OCI-LY1 (cell line): ENCODE measurements around the gene ATP11C.

ENCODE experiments used
- H2AFZ ChIP-seq: fragments of 200-600 bp; sonication (generic), shearing (Covaris generic); 2 replicates; pipeline ENCODE4 v1.6.0; 2014; ENCODE audit warnings: antibody characterized with exemption, mild to moderate bottlenecking, low read length
- H3F3A ChIP-seq: fragments of 200-600 bp; sonication (generic), shearing (Covaris generic); 2 replicates; pipeline ENCODE4 v1.6.0; 2014; ENCODE audit warnings: mild to moderate bottlenecking, antibody characterized with exemption, low read length, moderate library complexity; ENCODE audit not compliant: insufficient read depth
- H3K27ac ChIP-seq: fragments of 200-600 bp; sonication (generic); 2 replicates; pipeline ENCODE4 v1.5.1; 2014; ENCODE audit warnings: low read length, mixed run types, mild to moderate bottlenecking, low read depth; ENCODE audit not compliant: poor library complexity, severe bottlenecking
- H3K27me3 ChIP-seq: fragments of 200-600 bp; sonication (generic); 2 replicates; pipeline ENCODE4 v1.6.0; 2014; ENCODE audit warnings: antibody characterized with exemption, mild to moderate bottlenecking, low read length, moderate library complexity; ENCODE audit not compliant: insufficient read depth
- H3K36me3 ChIP-seq: fragments of 200-600 bp; sonication (generic); 2 replicates; pipeline ENCODE4 v1.6.1; 2014; ENCODE audit warnings: mild to moderate bottlenecking, antibody characterized with exemption, low read length, moderate library complexity, mixed read lengths; ENCODE audit not compliant: insufficient read depth
- H3K4me1 ChIP-seq: fragments of 200-600 bp; sonication (generic); 2 replicates; pipeline ENCODE4 v1.5.1; 2014; ENCODE audit warnings: mild to moderate bottlenecking, low read length, moderate library complexity; ENCODE audit not compliant: insufficient read depth, severe bottlenecking
- H3K4me2 ChIP-seq: fragments of 200-600 bp; sonication (generic), shearing (Covaris generic); 2 replicates; pipeline ENCODE4 v1.6.1; 2014; ENCODE audit warnings: low read length
- H3K4me3 ChIP-seq: fragments of 200-600 bp; sonication (generic); 2 replicates; pipeline ENCODE4 v1.5.1; 2014; ENCODE audit warnings: low read length, low read depth, mild to moderate bottlenecking, mixed read lengths; ENCODE audit not compliant: poor library complexity, severe bottlenecking
- H3K79me2 ChIP-seq: fragments of 200-600 bp; shearing (Covaris generic); 2 replicates; pipeline ENCODE4 v1.6.1; 2016; ENCODE audit warnings: mixed run types, low read length, mixed read lengths; ENCODE audit not compliant: insufficient read depth
- H3K9ac ChIP-seq: fragments of 200-600 bp; sonication (generic), shearing (Covaris generic); 2 replicates; pipeline ENCODE4 v1.6.1; 2014; ENCODE audit warnings: mild to moderate bottlenecking, low read length, mixed read lengths
- H3K9me2 ChIP-seq: fragments of 200-600 bp; sonication (generic), shearing (Covaris generic); 2 replicates; pipeline ENCODE4 v1.6.1; 2014; ENCODE audit warnings: low read depth, mild to moderate bottlenecking, low read length, mixed read lengths
- H3K9me3 ChIP-seq: fragments of 200-600 bp; shearing (Covaris generic); 2 replicates; pipeline ENCODE4 v1.6.1; 2014; ENCODE audit warnings: low read length, mixed read lengths
- H4K20me1 ChIP-seq: fragments of 200-600 bp; sonication (generic), shearing (Covaris generic); 2 replicates; pipeline ENCODE4 v1.6.0; 2016; ENCODE audit warnings: mild to moderate bottlenecking, low read length; ENCODE audit not compliant: insufficient read depth
- CTCF ChIP-seq: fragments of 200-600 bp; sonication (generic), shearing (Covaris generic); IDR thresholded peaks from 2 replicates; pipeline ENCODE4 v1.5.1; 2017; ENCODE audit warnings: mild to moderate bottlenecking, antibody characterized with exemption, low read length, moderate library complexity, mixed read lengths
- EZH2 ChIP-seq: fragments of 200-600 bp; sonication (generic), shearing (Covaris generic); IDR thresholded peaks from 2 replicates; pipeline ENCODE4 v1.8.0; 2017; ENCODE audit warnings: borderline replicate concordance, mixed run types, mild to moderate bottlenecking, antibody characterized with exemption, low read length, moderate library complexity, mixed read lengths

The ATP11C gene

GRCh38 chrX:139883984-139884383 lies 48.9 kb downstream of the ATP11C start:
- Histone ChIP-seq H3F3A (no peaks in the 10 kb centered on the region), H3K4me2 (no peak overlapping the region), H3K9ac (no peak overlapping the region), H3K9me3 (no peaks in the 10 kb centered on the region), H3K36me3 (no peaks in the 10 kb centered on the region; the same call in 1 of the 2 replicates), H3K4me1 (no peaks in the 10 kb centered on the region), H3K27me3 (no peaks in the 10 kb centered on the region), H4K20me1 (no peaks in the 10 kb centered on the region), H3K27ac (no peak overlapping the region), H3K4me3 (no peak overlapping the region), H2AFZ (no peak overlapping the region), H3K9me2 (no peaks in the 10 kb centered on the region), H3K79me2 (no peaks in the 10 kb centered on the region)
- TF ChIP-seq EZH2 (no peak), CTCF (no peak)

GRCh38 chrX:139882299-139882698 lies 50.6 kb downstream of the ATP11C start:
- no peaks in the 10 kb centered on the region for H3K27me3 ChIP-seq
- H3K9me3 ChIP-seq, result no peaks in the 10 kb centered on the region
- TF ChIP-seq CTCF (no peak), EZH2 (no peak)
- H3F3A ChIP-seq, result no peaks in the 10 kb centered on the region
- no peak overlapping the region for H2AFZ ChIP-seq
- H3K4me3 ChIP-seq, result no peak overlapping the region
- H3K9ac ChIP-seq, result no peak overlapping the region
- H3K4me1 ChIP-seq, result no peaks in the 10 kb centered on the region
- H3K36me3 ChIP-seq, result no peaks in the 10 kb centered on the region
- no peaks in the 10 kb centered on the region for H3K9me2 ChIP-seq
- no peak overlapping the region for H3K27ac ChIP-seq
- no peaks in the 10 kb centered on the region for H3K79me2 ChIP-seq
- H4K20me1 ChIP-seq, result no peaks in the 10 kb centered on the region
- H3K4me2 ChIP-seq, result no peak overlapping the region

GRCh38 chrX:139881572-139881971 lies 51.3 kb downstream of the ATP11C start:
- no peak overlapping the region for H3K4me2 ChIP-seq
- no peaks in the 10 kb centered on the region for H3F3A ChIP-seq
- H3K79me2 ChIP-seq, result no peaks in the 10 kb centered on the region
- no peak overlapping the region for H3K4me3 ChIP-seq
- no peaks in the 10 kb centered on the region for H3K9me3 ChIP-seq
- no peaks in the 10 kb centered on the region for H4K20me1 ChIP-seq
- H3K36me3 ChIP-seq, result no peaks in the 10 kb centered on the region
- no peak overlapping the region for H2AFZ ChIP-seq
- no peak overlapping the region for H3K27ac ChIP-seq
- no peak overlapping the region for H3K9ac ChIP-seq
- no peaks in the 10 kb centered on the region for H3K9me2 ChIP-seq
- H3K4me1 ChIP-seq, result no peaks in the 10 kb centered on the region
- H3K27me3 ChIP-seq, result no peaks in the 10 kb centered on the region
- TF ChIP-seq CTCF (no peak), EZH2 (no peak)
